Inferior parietal cortex (tissue), 1 donor: ENCODE measurements around the gene CASK.

ENCODE experiments used
- DNase-seq: peaks from one replicate; pipeline ENCODE4 v3.0.0-alpha.2; 2016; ENCODE audit errors: extremely low spot score

The CASK gene

DNA sequence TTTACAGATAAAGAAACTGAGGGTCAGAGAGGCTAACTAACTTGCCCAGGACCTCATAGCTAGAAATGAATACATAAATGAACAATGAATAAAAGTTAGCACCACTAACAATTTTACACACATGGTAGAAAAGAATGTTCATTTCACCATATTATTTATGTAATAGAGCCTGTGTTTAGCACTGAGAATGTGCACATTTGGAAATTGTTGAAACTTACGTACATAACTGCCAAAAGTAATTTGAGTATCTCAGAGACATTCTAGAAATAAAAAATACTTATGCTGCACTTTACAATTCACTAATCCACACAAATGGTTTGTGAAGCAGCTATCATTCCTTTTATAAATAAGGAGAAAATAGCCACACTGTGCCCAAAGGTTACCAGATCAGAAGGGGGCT lies 9.9 kb downstream of the CASK start:
- DNase-seq: no peak

DNA sequence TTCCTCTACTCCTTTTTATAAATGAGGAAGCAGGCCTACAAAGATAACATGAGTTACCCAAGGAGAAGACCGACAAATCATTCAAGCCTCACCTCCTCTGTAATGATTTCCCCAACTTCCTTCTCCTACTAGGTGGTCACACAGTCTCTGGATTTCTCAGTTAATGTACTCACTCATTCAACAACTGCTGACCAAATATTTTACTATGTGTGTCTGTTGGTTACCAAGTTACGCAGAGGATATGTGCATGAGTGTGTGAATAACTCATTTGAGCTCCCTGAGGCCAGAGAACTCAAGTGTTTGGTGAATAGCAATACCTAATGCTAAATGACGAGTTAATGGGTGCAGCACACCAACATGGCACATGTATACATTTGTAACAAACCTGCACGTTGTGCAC lies 10.4 kb downstream of the CASK start:
- DNase-seq: no peak

- DNase-seq: no peak
Measured at GRCh38 chrX:41909068-41909467, 14.3 kb downstream of the CASK start.

DNA sequence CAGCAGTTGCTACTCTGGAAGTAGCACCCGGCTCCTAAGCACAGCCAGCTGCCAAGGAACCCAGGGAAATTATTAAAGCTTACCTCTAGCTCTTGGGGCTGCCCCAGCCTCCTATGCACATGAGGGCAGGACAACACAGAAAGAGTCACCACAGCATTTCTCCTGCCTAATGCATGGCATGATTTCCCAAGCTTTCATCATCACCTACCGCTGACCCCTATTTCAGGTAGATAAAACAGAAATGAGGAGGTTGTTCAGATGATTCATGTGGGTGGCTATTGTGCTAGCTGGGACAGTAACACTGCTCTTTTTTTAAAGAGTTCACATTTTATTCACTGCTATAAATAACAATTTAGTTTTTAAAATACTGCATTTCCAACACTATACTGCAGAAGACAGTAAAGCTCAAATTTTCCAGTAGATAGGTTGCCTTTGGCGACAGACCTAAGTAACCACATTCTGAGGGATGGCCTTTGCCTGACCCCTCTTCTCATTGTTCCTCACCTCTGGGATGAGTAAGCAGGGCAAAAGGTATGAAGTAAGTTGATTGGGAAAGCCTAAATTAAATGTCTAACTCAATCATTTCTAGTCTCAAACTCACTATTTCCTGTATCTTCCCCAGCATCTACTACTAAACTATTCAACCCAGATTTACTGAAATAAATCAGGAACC lies 16.7 kb downstream of the CASK start:
- no peak for DNase-seq

GRCh38 chrX:41903544-41903943 lies 19.8 kb downstream of the CASK start:
- no peak for DNase-seq

- no peak for DNase-seq
Measured at GRCh38 chrX:41900321-41900720, 23.0 kb downstream of the CASK start.

DNA sequence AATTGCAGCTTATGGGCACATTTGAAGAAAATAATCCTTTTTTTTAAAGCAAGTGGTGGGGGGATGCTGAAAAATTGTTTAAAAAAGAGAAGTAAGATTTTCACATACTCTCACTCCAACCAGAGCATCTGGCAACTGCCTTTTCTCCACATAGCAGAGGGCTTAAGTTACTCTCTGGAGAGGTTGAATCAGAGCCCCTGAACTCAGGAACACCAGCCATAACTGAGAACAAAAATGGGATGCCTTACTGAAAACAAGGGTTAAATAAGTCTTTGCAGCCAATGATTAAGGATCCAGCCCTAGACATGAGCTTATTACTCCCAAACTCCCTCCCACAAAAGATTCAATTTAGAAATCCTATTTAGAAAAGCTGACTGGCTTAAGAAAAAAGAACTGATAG lies 27.5 kb downstream of the CASK start:
- no peak for DNase-seq

- no peak for DNase-seq
Measured at GRCh38 chrX:41890026-41890423, 33.3 kb downstream of the CASK start.

DNA sequence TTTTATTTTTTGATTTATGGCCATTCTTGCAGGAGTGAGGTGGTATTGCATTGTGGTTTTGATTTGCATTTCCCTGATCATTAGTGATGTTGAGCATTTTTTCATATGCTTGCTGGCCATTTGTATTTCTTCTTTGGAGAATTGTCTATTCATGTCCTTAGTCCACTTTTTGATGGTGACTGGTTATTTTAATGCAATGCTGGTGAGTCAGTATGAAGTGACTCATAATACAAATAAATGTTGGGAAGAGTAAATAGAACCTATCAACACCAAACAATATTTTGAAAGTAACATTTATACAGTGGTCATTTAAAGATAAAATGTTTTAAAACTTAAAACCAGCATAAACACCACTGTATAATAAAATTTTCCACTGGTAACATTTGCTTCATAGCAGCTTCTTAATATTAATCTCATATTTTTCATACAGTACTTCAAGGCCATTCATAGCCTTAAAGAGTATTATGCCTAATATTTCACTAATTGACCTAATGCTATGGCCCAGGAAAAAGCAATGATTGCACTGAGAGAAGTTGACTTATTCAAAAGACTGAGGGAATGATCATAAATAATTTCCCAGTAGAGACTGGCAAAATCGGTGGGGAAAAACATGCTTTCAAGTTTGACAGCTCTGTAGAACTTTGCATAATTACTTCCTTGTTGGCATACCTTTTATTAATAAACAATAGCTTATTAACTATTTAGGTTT lies 33.9 kb downstream of the CASK start:
- DNase-seq: no peak

DNA sequence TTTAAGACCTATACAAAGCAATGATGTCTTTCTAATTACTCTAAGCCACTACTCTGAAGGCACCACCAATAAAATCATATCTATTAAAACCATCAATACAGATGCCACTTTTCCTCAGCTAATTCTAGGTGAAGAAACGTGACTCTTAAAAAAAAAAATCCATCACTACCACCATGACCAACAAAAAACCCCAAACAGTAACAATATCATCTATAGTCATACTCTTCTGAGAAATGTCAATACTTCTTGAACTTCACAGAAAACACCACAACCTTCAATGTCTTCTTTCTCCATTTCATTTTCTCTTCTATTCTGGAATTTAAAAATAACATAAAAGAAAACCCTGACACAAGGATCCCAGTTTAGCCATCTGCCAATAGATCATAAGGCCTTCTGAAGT lies 35.7 kb downstream of the CASK start:
- DNase-seq: no peak

GRCh38 chrX:41885724-41886123 lies 37.6 kb downstream of the CASK start:
- DNase-seq: no peak

DNA sequence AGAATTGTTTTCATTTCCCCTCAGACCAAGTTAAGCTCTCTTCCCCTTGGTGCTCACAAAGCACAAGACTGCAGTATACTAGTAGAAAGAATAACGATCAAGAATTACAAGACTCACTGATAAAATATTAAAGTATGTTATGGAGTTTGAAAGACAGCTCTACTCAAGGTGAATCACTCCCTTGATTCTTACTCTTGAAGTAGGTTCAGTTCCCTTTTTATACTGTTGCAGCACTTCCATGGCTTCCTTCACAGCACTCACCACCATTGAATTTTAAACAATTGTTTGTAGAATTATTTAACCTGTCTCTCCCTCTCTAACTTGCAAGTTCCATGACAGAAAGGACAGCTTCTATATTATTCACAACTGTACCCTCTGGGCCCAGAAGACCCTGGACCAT lies 42.2 kb downstream of the CASK start:
- DNase-seq: no peak

DNA sequence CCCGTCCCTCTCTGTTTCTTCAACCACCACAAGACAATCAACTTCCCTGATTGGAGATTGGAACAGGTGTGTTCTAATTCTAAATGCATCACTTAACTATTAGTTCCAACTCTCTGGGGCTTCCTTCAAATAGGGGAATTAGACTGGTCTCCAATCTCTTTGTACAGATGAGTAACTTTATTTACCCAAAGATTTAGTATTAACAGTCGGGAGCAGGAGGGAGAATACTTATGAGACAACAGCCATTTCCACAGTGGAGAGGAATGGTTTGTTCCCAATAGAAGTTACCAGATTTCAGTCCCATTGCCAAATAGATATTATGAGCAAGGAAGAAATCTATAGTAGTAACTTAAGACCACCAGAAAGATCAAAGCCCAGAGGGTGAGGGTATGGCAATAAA lies 46.2 kb downstream of the CASK start:
- DNase-seq: no peak

GRCh38 chrX:41875142-41875541 lies 48.2 kb downstream of the CASK start:
- DNase-seq: no peak

DNA sequence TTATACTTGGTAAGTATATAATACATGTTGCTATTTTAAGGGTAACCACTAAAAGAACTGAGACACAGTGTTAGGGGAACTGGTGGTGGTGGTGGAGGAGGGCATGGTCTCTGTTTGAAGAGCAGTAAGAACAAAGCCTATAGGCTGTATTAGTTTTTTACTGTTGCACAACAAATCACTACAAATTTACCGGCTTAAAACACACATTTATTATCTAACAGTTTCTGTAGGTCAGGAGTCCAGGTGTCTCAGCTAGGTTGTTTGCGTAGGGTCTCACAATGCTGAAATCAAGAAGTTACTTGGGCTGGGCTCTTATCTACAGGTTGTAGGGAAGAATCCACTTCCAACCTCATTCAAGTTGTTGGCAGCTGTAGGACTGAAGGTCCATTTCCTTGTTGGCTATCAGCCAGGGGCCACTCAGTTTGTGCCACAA lies 52.6 kb downstream of the CASK start:
- no peak for DNase-seq

GRCh38 chrX:41868392-41868977 lies 54.9 kb downstream of the CASK start:
- DNase-seq: no peak

DNA sequence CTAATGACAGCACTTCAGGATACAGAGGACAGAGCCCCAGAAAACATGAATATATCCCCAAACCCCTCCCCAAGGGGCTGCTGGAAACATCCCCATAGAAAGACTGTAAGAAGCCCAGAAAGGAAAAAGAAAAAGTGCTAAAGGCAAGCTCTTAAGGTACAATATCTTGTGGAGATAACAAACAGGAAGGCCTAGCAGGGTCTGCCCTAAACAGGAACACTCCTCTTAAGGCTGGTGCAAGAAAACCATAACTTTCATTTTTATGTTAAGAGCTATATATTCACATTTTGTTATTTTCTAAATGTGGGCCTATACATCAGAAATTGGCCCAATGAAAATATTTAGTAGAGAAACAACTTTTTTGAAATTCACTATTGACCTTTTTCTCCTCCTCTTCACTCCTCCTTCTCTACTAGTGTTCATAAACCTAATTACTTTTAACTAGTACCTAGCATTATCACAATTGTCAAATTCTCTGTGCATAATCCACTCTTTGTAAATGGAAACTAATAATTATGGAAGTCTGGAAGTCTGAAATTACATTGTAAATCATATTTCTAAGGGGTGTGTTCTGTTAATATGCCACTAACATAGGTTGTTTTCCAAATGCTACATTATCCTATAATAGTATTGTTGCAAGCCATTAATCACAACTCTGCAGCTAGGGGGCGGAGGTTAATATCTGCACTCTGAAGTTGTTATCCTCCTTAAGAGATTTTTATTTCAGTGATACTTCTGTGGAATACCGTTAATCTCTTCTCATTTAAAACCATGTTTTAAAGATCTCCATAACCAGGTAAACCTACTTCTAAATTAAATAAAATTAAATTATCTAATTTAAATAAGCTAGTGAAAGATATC lies 59.8 kb downstream of the CASK start:
- DNase-seq: no peak

DNA sequence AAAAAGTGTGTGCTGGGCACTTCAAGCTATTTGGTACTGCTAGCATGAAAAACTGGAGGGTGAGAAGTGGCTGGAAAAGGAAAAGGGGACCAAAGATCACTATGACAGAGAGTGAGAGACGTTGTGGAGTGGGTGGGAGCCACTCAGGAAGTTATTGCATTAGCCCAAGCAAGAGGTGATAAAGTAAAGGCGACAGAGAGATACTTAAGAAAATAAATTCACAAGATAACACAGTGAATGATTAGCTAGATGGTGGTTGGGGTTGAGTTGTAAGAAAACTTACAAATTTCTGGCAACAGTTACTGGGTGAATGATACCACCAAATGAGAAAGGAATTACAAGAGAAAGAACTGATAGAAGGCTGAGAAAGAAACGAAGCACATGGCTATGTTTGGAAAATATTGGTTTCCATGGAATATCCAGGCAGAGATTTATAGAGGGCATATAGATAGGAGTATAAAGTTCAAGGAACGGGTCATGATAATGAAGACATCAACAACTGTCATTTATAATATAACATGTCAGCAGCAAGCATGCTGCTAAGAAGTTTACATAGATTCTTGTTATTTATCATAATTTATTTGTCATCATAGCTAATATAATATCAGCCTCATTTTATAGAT lies 60.7 kb downstream of the CASK start:
- no peak for DNase-seq

GRCh38 chrX:41858161-41858775 lies 65.1 kb downstream of the CASK start:
- DNase-seq: no peak

DNA sequence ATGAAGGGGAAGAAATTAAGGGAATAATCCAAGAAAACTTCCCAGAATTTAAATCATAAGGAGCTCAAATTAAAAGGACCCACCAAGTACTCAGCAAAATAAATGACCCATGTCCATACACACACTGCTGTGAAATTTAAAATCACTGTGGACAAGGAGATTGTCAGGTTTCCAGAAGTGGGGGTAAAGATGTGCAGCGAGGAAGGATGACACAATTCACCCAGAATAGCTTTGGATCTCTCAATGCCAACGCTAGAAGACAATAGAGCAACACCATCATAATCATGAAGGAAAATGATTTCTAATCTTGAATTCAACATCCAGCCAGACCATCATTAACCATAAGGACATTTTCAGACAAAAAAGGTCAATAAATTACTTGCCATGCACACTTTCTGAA lies 65.7 kb downstream of the CASK start:
- DNase-seq: no peak

GRCh38 chrX:41846714-41847113 lies 76.6 kb downstream of the CASK start:
- no peak for DNase-seq
